BJ (cell line): ENCODE data around the gene ZNF319. TPM values are rescaled to one million over a fixed set of nuclear protein-coding genes. Genes with fewer than 3 reads are reported as not detected.

Experiments
- CTCF ChIA-PET: fragments of 350-600 bp; formaldehyde crosslinking; extraction: SDS; loops from one replicate; lab custom pipeline; 2021; ENCODE audit warnings: antibody characterized with exemption, inconsistent platforms; lab: Yijun Ruan, JAX
- POLR2A ChIA-PET: fragments of 300-600 bp; sonication (Branson Sonifier 250); formaldehyde crosslinking; extraction: SDS; loops from one replicate; lab custom pipeline; 2021; ENCODE audit warnings: antibody characterized with exemption; lab: Charles Lee
- DNase-seq: peaks from one replicate; pipeline ENCODE4 v3.0.0-alpha.2; 2011; ENCODE audit warnings: low read depth
- H3K27me3 ChIP-seq: 2 replicates; pipeline ENCODE4 v1.6.0; 2011; ENCODE audit warnings: low read length; ENCODE audit not compliant: control insufficient read depth, insufficient read depth
- H3K36me3 ChIP-seq: 2 replicates; pipeline ENCODE4 v1.5.1; 2011; ENCODE audit warnings: low read length; ENCODE audit not compliant: control insufficient read depth, insufficient read depth
- H3K4me3 ChIP-seq: 2 replicates; pipeline ENCODE4 v1.5.1; 2011; ENCODE audit warnings: low read depth, mild to moderate bottlenecking, control low read depth, low read length
- CTCF ChIP-seq: IDR thresholded peaks from 2 replicates; pipeline ENCODE4 v1.5.1; 2011; ENCODE audit warnings: low read depth, mild to moderate bottlenecking, control low read depth, inconsistent platforms, low read length, moderate library complexity; ENCODE audit not compliant: insufficient read depth
- polyA plus RNA-seq: library from polyadenylated mRNA; depleted of rRNA; stranded (reverse); fragments of >200 nt; gene quantifications from 2 replicates; pipeline ENCODE4 v1.2.3, GENCODE V29; 2011

The ZNF319 gene
- polyA plus RNA-seq, 1 experiment, result 5.8 TPM

GRCh38 chr16:57996406-57997175 is 3.9 kb downstream of the ZNF319 start:
- TF ChIP-seq CTCF, result no peak
- ChIA-PET CTCF (interaction anchor here (0.6 to 6.5 kb wide), 2 partner anchors 13 to 91 kb away, joined by 3 to 63 read pairs; no protein-coding TSS in a partner anchor), POLR2A (no interaction called here)
- H3K4me3 ChIP-seq, result no peak overlapping the region
- peaks cover 32% of the 10 kb centered on the region for H3K36me3 ChIP-seq
- H3K27me3 ChIP-seq, result no peaks in the 10 kb centered on the region
- DNase-seq, result no peak

- H3K4me3 ChIP-seq, result no peak overlapping the region
- no peak for TF ChIP-seq CTCF
- DNase-seq, result no peak
- H3K36me3 ChIP-seq, result peaks cover 32% of the 10 kb centered on the region
- H3K27me3 ChIP-seq, result no peaks in the 10 kb centered on the region
- CTCF ChIA-PET, result interaction anchor here (0.6 kb wide), 1 partner anchor 12 kb away, joined by 3 read pairs; no protein-coding TSS in a partner anchor
- POLR2A ChIA-PET, result no interaction called here
Observed at GRCh38 chr16:57995721-57996405, 4.6 kb downstream of the ZNF319 start.

GRCh38 chr16:57994778-57995177 is 5.7 kb downstream of the ZNF319 start:
- ChIA-PET CTCF (no interaction called here), POLR2A (no interaction called here)
- peak; percentile 50 for TF ChIP-seq CTCF
- peaks cover 32% of the 10 kb centered on the region for H3K36me3 ChIP-seq
- H3K27me3 ChIP-seq, result no peaks in the 10 kb centered on the region
- no peak overlapping the region for H3K4me3 ChIP-seq
- DNase-seq, result no peak

- ChIA-PET CTCF (interaction anchor here (1.1 to 1.8 kb wide), 2 partner anchors 88 to 134 kb away, joined by 3 to 5 read pairs; no protein-coding TSS in a partner anchor), POLR2A (no interaction called here)
- DNase-seq, result no peak
- H3K36me3 ChIP-seq, result peaks cover 32% of the 10 kb centered on the region
- H3K4me3 ChIP-seq, result no peak overlapping the region
- no peaks in the 10 kb centered on the region for H3K27me3 ChIP-seq
- no peak for TF ChIP-seq CTCF
Observed at GRCh38 chr16:57994361-57994760, 6.1 kb downstream of the ZNF319 start.

- CTCF ChIA-PET, result interaction anchor here (0.8 to 1.8 kb wide), 3 partner anchors 87 to 134 kb away, joined by 3 to 5 read pairs (median 3); no protein-coding TSS in a partner anchor
- TF ChIP-seq CTCF, result no peak
- no peaks in the 10 kb centered on the region for H3K27me3 ChIP-seq
- no peak for DNase-seq
- H3K4me3 ChIP-seq, result no peak overlapping the region
- peaks cover 32% of the 10 kb centered on the region for H3K36me3 ChIP-seq
- POLR2A ChIA-PET, result no interaction called here
Observed at GRCh38 chr16:57993897-57994296, 6.6 kb downstream of the ZNF319 start.
